HepG2 (cell line): Measurements from ENCODE around the gene NOL4L. TPM values are rescaled to one million over a fixed set of nuclear protein-coding genes. Genes with fewer than 3 reads are reported as not detected.
A peak's percentile ranks its signal among the peaks of the same experiment; 100 is the strongest.

Source experiments
- AKAP8 ChIP-seq: sonication (generic); formaldehyde crosslinking; IDR thresholded peaks from 2 replicates; pipeline ENCODE4 v1.5.1; 2020; ENCODE audit warnings: mild to moderate bottlenecking, missing genetic modification reagents
- HDAC2 ChIP-seq: sonication (generic); formaldehyde crosslinking; IDR thresholded peaks from 2 replicates; pipeline ENCODE4 v1.4.0; 2020; ENCODE audit warnings: missing genetic modification reagents
- MIXL1 ChIP-seq: IDR thresholded peaks from 2 replicates; pipeline ENCODE4 v1.6.1; 2016
- NCOR1 ChIP-seq: fragments of 200-600 bp; sonication (generic); IDR thresholded peaks from 2 replicates; pipeline ENCODE4 v1.7.0; 2017; ENCODE audit warnings: antibody characterized with exemption, low read length, borderline replicate concordance
- NFKBIZ ChIP-seq: IDR thresholded peaks from 2 replicates; pipeline ENCODE4 v1.6.1; 2018; ENCODE audit warnings: missing genetic modification reagents, missing compliant biosample characterization
- NR2C2 ChIP-seq: sonication (generic); formaldehyde crosslinking; IDR thresholded peaks from 2 replicates; pipeline ENCODE4 v1.4.0; 2020; ENCODE audit warnings: missing genetic modification reagents, mild to moderate bottlenecking, moderate library complexity, borderline replicate concordance
- PHF5A ChIP-seq: IDR thresholded peaks from one replicate; pipeline ENCODE4 v1.6.1; 2018; ENCODE audit warnings: low read depth, missing genetic modification reagents; ENCODE audit not compliant: unreplicated experiment
- SATB2 ChIP-seq: sonication (generic); formaldehyde crosslinking; IDR thresholded peaks from 2 replicates; pipeline ENCODE4 v1.5.0; 2020; ENCODE audit warnings: missing genetic modification reagents
- SMYD3 ChIP-seq: sonication (generic); formaldehyde crosslinking; IDR thresholded peaks from 2 replicates; pipeline ENCODE4 v1.8.1; 2023; ENCODE audit warnings: mild to moderate bottlenecking, missing genetic modification reagents
- TBX2 ChIP-seq: sonication (generic); formaldehyde crosslinking; IDR thresholded peaks from 2 replicates; pipeline ENCODE4 v1.5.0; 2020; ENCODE audit warnings: missing genetic modification reagents, mild to moderate bottlenecking, borderline replicate concordance
- ZBTB39 ChIP-seq: sonication (generic); formaldehyde crosslinking; IDR thresholded peaks from 2 replicates; pipeline ENCODE4 v1.5.0; 2020; ENCODE audit warnings: missing genetic modification reagents
- ZFP36L2 ChIP-seq: sonication (generic); formaldehyde crosslinking; IDR thresholded peaks from 2 replicates; pipeline ENCODE4 v1.4.0; 2020; ENCODE audit warnings: missing genetic modification reagents
- ZFYVE20 ChIP-seq: sonication (generic); formaldehyde crosslinking; IDR thresholded peaks from 2 replicates; pipeline ENCODE4 v1.8.0; 2023; ENCODE audit warnings: low read depth, mild to moderate bottlenecking, moderate library complexity, missing genetic modification reagents, borderline replicate concordance
- ZNF550 ChIP-seq: sonication (generic); formaldehyde crosslinking; IDR thresholded peaks from 2 replicates; pipeline ENCODE4 v1.4.0; 2020; ENCODE audit warnings: mild to moderate bottlenecking, missing genetic modification reagents, borderline replicate concordance
- ZNF557 ChIP-seq: sonication (generic); formaldehyde crosslinking; IDR thresholded peaks from 2 replicates; pipeline ENCODE4 v1.4.0; 2020; ENCODE audit warnings: missing genetic modification reagents
- polyA plus RNA-seq, 8 experiments: library from polyadenylated mRNA; depleted of rRNA in 3 of 8; stranded (reverse) in 7 of 8; unstranded in 1 of 8; fragments of >200 nt; fragmentation: Illumina TruSeq in 4 of 8; extraction: Trizol in 4 of 8; gene quantifications; 2 replicates each; pipeline versions ENCODE4 v1.2.1 to v1.2.3, GENCODE V29; 2011 to 2016; ENCODE audit warnings: low read depth in 4 of 8, missing spikeins in 1 of 8, mixed read lengths in 1 of 8; ENCODE audit not compliant: insufficient read depth in 1 of 8
- total RNA-seq, 5 experiments: library from RNA; depleted of rRNA; stranded (reverse); fragments of >200 nt; fragmentation: Illumina TruSeq; extraction: Trizol; gene quantifications; 2 replicates each; pipeline ENCODE4 v1.2.3, GENCODE V29; 2016; ENCODE audit warnings: low read depth in 1 of 5
- TF ChIP-seq, protein P1 (sequence below): sonication (generic); formaldehyde crosslinking; IDR thresholded peaks from 2 replicates; pipeline ENCODE4 v1.4.0; 2020; ENCODE audit warnings: missing genetic modification reagents
- TF ChIP-seq, protein P2 (sequence below): IDR thresholded peaks from 2 replicates; pipeline ENCODE4 v1.6.1; 2016; ENCODE audit warnings: low read depth, missing genetic modification reagents, missing compliant biosample characterization

The NOL4L gene
- total and polyA plus RNA-seq, 2 of the 13 experiments (the other 11 are each of a cell fraction or from before 2014, with no cell fraction given): 16.6 to 35.4 TPM

DNA sequence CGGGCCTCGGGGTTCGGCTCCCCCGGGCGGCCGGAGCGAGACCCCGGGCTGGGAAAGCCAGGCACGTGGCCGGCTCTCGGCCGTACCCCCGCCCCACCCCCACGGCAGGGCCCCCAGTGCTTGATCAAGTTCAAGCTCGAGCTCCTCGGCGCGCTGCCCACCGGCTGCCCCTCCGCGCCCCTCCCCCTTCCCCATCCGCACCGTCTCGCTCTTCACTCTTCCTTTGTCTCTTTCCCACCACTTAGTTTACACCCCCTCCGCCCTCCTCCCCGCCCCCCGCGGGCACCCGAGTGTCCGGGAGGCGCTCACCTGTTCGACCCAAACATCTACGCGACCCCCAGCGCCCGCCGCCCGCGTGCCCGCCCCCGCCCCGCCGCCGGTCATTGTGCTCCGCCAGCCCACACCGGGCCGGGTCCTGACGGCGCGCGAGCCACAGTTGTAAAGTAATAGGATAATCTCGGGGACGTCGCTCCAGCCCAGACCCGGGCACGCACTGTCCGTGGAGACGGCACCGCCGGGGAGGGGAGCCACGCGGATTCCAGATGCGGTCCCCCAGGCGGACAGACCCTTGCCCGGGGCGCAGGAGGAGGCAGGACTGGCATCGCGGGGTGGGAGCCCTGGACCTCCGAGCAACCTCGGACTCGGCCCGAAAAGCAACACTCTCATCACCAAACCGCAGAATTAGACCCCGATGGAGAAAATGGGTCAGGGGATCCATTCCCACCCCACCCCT is 100.7 kb downstream of the NOL4L start (continued):
- TF ChIP-seq NFKBIZ (CRISPR knock-in tag) (no peak), HDAC2 (CRISPR knock-in tag) (0 out of 2 replicates have a peak, but pooled peaks have one; percentile 0), NCOR1 (0 out of 2 replicates have a peak, but pooled peaks have one; percentile 4), TBX2 (CRISPR knock-in tag) (0 out of 2 replicates have a peak, but pooled peaks have one; percentile 7), MIXL1 (no peak), ZBTB39 (no peak), ZNF557 (CRISPR knock-in tag) (no peak), AKAP8 (CRISPR knock-in tag) (no peak), SMYD3 (CRISPR knock-in tag) (no peak), PHF5A (CRISPR knock-in tag) (no peak), SATB2 (CRISPR knock-in tag) (no peak), ZNF550 (no peak), ZFYVE20 (CRISPR knock-in tag) (no peak), ZFP36L2 (CRISPR knock-in tag) (no peak), NR2C2 (CRISPR knock-in tag) (no peak)
- TF ChIP-seq, protein P1, sequence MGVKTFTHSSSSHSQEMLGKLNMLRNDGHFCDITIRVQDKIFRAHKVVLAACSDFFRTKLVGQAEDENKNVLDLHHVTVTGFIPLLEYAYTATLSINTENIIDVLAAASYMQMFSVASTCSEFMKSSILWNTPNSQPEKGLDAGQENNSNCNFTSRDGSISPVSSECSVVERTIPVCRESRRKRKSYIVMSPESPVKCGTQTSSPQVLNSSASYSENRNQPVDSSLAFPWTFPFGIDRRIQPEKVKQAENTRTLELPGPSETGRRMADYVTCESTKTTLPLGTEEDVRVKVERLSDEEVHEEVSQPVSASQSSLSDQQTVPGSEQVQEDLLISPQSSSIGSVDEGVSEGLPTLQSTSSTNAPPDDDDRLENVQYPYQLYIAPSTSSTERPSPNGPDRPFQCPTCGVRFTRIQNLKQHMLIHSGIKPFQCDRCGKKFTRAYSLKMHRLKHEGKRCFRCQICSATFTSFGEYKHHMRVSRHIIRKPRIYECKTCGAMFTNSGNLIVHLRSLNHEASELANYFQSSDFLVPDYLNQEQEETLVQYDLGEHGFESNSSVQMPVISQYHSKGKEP (CRISPR knock-in tag): 0 out of 2 replicates have a peak, but pooled peaks have one; percentile 29
- TF ChIP-seq, protein P2, sequence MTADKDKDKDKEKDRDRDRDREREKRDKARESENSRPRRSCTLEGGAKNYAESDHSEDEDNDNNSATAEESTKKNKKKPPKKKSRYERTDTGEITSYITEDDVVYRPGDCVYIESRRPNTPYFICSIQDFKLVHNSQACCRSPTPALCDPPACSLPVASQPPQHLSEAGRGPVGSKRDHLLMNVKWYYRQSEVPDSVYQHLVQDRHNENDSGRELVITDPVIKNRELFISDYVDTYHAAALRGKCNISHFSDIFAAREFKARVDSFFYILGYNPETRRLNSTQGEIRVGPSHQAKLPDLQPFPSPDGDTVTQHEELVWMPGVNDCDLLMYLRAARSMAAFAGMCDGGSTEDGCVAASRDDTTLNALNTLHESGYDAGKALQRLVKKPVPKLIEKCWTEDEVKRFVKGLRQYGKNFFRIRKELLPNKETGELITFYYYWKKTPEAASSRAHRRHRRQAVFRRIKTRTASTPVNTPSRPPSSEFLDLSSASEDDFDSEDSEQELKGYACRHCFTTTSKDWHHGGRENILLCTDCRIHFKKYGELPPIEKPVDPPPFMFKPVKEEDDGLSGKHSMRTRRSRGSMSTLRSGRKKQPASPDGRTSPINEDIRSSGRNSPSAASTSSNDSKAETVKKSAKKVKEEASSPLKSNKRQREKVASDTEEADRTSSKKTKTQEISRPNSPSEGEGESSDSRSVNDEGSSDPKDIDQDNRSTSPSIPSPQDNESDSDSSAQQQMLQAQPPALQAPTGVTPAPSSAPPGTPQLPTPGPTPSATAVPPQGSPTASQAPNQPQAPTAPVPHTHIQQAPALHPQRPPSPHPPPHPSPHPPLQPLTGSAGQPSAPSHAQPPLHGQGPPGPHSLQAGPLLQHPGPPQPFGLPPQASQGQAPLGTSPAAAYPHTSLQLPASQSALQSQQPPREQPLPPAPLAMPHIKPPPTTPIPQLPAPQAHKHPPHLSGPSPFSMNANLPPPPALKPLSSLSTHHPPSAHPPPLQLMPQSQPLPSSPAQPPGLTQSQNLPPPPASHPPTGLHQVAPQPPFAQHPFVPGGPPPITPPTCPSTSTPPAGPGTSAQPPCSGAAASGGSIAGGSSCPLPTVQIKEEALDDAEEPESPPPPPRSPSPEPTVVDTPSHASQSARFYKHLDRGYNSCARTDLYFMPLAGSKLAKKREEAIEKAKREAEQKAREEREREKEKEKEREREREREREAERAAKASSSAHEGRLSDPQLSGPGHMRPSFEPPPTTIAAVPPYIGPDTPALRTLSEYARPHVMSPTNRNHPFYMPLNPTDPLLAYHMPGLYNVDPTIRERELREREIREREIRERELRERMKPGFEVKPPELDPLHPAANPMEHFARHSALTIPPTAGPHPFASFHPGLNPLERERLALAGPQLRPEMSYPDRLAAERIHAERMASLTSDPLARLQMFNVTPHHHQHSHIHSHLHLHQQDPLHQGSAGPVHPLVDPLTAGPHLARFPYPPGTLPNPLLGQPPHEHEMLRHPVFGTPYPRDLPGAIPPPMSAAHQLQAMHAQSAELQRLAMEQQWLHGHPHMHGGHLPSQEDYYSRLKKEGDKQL (CRISPR knock-in tag): no peak
